ENCODE data around the gene BEST1.

BEST1 gene

DNA sequence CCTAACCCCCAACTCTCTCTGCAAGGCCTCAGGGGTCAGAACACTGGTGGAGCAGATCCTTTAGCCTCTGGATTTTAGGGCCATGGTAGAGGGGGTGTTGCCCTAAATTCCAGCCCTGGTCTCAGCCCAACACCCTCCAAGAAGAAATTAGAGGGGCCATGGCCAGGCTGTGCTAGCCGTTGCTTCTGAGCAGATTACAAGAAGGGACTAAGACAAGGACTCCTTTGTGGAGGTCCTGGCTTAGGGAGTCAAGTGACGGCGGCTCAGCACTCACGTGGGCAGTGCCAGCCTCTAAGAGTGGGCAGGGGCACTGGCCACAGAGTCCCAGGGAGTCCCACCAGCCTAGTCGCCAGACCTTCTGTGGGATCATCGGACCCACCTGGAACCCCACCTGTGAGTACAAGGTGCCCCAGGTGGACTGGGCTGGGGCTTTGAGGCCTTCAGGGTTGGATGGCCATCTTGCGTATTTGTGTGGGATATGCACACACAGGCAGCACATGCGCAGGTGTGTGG lies at the start of gene BEST1:
BEST1 (plus strand) TSS at position 317 of the 513 bp plus-strand sequence. CDS start 1,456 bp downstream, outside the sequence.
- DNase-seq, result no peak

DNA sequence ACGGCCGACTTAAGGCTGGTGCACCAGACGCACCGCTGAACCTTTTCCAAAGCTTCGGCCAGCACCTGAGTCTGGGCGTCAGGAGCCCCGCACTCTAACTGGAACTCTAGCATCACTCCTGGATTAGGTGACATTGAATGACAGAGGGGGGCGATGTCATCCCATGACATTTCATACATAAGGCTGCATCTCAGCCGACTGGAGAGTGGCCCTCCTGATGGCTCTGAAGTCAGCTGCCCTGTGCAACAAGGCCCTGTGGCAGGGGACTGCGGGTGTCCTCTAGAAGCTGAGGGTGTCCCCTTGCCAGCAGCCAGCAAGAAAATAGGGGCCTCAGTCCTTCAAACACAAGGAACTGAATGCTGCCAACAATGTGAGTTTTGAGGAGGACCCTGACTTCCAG lies 48.8 kb upstream of the BEST1 start:
- no peak for DNase-seq

DNA sequence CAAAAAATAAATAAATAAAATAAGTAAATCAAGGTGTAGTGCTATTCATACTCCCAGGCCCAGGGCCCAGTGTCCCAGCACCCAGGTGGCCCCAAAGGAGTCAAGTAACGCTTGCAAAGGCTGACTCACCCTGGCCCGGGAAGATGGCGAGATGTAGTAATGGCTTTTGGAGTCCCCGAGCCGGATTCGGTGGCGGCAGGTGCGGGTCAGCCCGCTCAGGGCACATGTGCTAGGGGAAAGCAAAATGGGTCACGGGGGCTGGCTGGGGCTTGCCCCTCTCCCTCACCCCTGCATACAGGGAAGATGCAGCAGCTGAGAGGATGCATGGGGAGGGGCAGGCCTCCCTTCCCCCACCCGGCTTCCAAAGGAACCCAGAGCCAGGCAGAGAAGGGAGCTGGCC lies 47.8 kb upstream of the BEST1 start:
- DNase-seq, result no peak

DNA sequence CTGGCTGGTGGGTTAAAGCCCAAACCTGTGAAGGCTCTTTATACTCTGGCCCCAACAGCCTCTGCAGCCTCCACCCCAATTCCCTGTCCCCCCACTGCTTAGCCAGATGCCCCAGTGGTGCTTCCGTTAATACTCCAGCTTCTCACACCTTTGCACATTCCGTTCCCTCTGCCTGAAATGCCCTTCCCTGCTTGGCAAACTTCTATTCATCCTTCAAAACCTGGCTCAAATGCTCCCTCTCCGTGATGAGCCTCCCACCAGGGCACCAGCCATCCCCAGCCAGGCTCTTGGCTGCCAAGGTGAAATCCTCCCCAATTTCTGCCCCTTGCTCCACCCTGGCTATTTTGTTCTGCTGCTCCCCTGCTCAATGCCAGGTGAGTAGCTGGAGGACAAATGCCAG lies 46.3 kb upstream of the BEST1 start:
- no peak for DNase-seq

DNA sequence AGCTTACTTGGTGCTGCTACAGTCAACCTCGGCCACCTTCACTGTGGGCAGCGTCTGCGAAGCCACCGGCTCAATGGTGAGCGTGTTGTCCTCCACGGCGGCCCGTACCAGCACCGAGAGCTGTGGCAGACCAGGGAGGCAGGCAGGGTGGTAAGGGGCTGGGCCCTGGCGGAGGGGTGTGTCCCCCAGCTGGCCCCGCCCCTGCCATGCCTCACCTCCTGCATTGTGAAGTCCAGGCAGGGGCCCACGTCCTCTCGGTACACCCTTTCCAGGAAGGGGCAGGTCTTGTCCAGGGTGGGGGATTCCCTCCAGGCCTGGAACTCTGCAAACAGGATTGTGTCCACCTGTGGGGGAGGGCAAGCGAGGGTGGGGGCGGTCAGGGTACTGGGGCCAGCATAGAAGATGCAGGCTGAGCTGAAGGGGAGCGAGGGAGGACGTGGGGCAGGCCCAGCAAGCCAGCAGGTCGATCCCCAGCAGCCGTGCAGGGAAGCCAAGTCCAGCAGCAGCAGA lies 45.6 kb upstream of the BEST1 start:
- DNase-seq, result no peak

DNA sequence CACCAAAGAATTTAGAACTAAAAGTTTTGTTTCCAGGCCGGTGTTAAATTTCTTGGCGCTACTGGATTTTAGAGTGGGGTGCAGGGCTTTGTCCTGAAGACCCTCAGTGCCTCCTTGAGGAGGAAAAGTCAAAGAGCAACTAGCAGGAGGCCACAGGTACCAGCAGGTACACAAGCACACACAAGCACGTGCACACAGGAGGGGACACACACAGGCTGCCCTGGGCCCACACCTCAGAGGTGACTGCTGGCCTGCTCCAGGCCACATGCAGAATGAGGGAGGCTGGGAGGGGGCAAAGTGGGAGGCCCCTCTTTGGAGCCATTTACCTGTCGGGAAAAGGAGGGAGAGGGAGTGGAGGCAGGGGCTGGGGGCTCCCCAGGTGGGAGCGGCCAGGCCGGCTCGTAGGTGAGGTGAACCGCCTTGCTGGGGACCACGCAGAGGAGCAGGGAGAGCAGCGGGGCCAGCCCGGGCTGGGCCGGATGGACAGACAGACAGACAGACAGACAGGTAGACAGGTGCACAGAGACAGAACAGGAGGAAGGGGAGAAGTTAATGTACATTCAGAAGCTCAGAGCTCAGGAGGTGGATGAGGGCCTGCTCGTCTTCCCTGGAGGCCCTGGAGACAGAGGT lies 45.0 kb upstream of the BEST1 start:
- no peak for DNase-seq

DNA sequence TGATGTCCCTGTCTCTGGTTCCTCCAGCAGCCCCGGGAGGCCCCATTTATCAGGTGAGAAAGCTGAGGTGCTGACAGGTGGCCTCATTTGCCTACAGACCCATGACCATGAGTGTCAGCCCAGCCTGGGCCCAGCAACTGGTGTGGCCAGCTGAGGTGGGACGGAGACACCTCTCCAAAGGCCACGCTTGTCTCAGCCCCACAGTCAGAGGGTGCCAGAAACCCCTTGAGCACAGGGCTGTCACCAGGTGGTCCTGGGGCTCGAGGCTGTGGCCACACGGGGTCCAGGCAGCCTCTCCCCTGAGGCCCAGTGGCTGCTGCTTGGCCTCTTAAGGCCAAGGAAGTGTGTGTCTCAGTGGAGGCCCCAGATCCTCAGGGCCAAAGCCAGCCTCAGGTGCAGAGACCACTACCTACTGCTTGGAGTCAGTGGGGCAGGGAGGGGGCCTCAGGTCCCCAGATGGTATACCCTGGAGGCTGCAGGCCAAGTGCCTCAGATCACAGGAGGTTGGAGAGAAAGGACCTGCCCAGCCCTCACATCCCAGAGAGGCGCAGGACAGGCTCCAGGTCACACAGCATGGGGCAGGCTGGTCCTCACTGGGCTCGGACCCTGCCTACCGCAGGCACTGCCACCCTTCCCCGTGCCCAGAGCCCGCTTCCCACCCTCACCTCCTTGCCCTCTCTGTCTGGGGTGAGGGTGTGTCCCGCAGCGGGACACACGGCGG lies 44.2 kb upstream of the BEST1 start:
- DNase-seq, result no peak

DNA sequence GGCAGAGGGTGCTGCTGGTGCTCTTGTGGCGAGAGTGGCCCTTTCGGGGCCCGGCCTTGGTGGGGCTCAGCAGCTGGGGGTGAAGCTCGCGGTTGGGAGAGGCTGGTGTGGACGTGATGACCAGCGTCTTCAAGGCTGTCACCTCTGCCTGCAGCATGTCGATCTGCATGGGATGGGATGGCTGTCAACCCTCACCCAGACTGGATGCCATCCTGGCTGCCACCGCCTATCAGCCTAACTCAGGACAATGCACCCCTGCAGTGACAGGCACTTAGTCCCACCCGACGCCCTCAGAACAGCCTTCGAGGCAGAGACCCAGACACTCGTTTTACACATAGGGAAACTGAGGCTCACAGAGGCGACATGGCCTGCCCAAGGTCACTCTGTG lies 43.6 kb upstream of the BEST1 start:
- no peak for DNase-seq

DNA sequence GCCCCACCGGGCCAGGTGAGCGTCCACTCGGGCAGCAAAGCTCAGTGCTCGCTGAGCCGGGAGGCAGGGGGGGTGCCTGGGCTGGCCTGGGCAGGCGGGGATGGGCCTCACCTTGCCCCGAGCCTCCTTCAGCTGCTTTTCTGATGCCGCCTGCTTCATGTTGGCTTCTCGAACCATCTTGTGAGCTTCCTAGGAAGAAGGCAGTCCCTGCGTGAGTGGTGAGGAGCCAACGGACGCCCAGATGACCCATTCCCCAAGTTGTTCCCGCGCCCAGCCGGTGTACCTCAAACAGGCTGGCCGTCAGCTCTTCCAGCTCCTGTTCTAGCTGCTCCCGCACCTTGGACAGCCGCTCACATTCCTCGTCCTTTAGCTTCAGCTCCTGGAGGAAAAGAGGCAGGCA lies 42.9 kb upstream of the BEST1 start:
- DNase-seq, result no peak

DNA sequence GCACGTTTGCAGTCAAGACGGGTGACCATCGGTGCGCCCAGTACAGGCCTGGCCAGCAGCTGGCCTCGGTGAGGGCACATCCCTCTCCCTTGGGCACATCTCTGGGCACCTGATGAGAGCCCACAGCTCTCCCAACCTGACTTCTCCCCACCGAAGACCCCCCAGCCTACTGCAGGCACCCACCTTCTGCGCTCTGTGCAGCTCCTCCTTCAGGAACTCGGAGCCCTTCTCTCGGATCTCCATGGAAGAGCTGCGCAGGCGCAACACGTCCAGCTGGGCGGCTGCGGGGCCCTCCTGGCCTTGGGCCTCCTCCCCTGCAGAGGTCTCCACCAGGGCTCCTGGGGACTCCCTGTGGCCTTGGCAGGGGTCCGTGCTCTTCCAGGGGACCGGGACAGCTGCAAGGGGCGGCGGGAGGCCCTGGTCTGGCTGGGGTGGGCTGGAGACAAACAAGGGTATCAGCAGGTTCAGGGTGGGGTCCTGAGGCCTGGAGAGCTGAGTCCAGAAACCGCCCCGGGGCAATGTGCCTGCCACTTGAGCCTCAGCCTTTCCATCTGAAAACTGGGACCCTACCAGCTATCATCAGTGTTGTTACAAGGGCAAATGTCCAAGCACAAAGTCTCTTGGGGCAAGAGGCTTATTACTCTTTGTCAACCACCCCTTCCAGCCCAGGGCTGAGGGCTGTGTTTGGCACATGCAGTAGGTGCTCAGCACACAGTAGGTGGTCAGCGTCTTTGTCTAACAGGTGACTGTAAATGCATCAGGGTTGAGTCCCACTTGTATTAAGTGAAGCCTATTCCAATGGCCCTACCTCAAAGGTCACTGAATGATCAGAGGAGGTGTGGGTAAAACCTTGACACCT lies 42.1 kb upstream of the BEST1 start:
- DNase-seq, result no peak

DNA sequence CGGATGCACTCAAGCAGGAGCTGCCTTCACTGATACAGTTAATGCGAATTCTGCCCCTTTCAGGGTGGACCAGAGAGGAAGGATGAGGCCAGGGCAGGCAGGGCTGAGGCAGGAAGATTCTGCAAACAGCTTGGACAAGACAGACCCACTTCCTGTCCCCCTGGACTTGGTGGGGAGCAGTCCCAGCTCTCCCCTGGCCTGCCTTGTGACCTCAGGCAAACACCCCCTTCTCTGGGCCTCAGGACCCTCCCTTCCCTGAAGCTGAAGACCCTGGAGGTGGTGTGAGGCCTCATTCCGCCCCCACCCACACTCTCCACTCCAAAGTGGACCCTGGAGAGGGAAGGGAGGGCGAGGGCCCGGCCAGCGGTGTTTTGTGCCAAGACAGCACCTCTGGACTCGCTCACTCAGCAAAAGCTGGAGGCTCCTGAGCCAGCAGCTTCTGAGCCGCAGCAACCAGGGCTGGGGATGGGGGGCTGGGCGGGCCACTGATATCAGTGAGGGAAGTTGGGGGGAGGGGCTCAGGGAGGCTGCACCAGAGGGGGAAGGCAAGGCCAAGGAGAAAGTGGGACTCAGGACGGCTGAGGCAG lies 41.3 kb upstream of the BEST1 start:
- no peak for DNase-seq

DNA sequence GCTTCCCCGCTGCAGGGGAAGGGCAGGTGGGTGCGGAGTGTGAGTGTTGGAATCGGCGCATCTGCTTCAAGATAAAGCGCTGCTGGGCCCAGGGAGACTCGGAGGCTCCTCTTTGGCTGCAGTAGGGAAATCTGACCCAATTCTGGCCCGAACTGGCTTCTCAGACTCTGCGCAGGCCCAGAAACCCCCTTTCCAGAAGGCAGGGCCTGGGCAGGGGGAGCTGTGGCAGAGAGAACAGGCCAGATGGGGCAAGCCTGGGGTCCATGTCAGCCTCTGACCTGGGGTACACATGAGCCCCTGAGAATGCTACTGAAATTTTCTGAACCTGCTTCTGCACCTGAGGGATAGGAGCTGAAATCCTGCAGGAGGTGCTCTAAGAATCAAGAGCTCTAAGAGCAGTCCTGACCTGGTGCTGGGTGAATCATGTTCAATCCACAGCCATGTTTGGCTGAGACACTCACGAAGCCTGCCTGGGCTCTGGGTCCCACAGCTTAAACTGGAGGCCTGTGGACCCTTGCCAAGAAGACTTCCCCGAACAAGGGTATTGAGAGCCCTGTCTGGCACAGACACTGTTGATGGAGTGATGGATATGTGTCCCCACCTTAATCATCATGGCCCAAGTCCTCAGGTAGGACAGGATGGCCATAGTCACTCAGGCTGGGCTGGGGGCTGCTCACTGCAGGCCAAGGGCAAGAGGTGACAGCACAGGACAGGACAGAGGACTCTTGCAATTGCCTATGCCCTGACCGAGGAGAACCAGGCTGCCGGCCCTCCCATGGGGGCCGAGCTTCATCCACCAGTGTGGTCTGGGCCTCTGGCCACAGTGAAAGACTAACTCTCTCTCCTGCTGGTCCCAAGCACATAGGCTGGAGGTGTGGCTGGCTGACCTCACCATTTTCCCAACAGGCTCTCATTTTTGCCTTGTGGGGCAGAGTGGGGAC lies 39.7 kb upstream of the BEST1 start:
- DNase-seq, result no peak

DNA sequence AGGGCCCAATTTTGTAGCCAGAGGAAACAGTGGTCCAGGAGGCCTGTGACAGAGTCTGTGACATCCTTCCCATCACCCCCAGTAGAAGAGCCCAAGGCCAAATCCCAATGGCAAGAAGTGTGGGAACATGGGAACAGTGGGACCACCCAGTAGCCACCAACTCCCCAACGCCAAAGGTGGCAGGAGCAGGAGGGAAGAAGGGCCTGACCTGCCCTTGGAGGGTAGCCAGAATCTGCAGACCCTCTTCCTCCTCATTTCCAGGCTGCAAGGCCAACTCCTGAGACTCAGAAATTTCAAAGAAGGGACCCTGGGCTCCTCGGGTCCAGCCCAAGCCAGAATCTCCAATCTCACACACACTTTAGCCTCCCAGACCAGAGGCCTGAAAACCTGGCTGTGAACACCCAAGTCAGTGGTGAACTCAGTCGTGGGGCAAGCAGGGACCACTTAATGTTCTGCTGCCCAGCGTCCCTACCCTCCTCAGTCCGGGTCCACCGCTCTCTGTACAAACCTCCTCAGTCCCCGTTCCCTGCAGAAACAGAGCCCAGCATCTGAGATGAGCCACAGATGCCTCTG lies 38.9 kb upstream of the BEST1 start:
- DNase-seq, result no peak

DNA sequence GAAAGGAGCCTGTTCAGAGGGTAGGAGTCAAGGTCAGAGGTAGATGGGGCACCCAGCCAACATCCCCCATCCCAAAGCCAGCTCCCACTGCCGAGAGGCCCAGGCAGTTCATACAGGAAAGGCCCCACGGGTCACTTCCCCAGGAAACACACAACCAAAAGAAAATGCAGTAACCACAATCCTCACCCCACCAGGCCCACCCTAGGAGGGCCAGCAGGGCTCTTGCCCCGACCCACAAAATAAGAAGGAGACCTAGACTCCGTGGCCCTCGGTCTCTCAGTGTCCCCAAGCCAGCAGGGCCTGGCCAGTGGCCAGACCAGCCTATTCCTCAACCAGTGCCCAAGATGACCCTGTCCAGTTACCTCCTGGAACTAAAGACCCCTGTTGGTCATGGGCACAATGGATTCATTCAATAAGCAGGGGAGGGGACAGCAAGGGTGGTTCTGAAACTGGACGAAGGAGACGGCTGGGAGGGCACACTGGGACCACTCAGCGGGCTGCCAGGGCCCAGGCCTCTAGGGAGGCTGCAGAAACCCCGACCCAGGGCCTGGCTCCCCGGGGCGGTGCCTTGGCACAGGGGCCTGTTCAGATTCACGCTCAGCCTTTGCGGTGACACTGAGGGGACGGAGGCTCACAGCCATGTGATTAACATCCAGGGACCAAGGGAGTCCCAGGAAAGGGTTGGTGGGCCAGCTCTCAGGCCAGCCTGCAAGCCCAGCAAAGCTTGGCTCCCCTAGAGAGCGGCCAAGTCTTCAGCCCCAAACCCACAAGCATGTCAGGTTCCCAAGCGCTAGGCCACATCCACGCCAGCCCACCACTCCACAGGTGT lies 38.2 kb upstream of the BEST1 start:
- DNase-seq, result no peak

DNA sequence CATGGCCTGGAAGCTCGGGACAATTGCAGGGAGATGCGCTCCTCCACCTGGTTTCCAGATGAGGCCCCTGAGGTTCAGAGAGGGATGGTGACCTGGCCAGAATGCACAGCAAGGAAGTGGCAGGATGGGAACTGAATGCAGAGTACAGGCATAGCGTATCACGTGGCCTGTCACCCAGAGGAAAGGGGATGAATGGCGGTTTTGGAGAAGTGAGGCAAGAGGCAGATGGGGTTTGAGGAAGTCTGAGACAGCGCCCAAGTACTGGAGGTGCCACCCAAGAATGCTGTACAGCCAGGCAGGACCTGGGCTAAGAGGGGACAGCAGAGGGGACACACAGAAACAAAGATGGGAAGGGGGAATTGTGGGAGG lies 37.6 kb upstream of the BEST1 start:
- no peak for DNase-seq

DNA sequence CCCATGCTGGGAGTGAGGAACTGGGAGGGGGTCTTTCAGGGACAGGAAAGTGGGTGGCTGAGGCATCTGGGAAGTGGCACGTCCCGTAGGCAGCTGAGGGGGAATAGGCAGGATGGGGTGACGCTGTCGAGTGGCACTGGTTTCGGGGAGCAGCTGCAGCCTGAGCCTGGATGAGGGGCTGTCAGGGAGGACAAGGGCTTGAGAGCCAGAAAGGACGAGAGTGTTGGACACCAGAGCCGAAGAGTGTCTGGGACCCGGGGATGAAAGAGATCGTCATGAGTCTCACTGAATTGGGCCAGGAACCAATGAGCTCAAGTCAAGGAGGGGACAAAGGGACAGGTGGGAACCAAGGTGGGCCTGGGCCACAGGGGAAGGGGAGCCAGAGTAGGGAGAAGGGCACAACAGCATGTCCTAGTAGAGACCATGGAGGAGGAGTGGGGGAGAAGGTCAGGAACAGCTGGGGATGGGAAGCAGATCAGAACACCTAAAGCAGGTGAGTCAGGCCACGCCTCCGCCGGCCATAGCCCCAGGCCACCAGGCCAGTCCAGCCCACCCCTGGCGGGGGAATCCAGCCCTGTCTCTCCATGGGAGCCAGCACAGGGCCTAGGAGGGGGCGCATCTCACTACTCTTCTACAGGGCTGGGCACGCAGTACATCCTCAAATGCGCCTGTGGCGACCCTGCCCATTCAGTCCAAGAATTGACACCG lies 37.0 kb upstream of the BEST1 start:
- DNase-seq, result no peak

DNA sequence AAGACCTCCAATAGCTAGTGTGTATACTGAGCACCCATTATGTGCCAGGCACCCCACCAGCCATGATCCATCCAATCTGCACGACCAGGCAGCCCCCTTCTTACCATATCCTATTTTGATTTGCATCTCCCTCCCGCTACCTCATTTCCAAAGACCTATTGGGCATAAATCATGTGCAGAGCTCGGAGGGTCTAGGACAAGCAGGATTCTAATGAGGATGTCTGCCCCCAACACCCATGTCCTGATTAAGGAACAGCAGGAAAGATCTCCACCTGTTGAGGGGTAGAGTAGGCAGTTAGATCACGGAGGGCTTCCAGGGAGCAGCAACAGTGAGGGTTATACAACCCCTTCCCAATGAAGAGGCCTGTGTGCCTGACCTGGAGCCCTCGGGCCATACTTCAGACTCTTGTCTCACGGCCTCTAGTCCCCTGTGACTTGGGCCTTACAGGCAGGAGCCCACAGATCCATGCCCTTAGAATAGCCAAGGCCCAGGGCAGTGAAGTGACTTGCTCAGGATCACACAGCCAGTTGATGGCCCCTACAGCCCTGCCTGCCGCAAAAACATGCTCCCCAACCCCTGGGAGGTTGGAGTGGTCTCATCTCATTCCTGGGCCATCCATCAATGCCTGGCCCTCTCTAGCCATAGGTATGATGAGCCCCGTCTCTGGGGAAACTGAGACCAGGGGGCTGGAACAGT lies 36.3 kb upstream of the BEST1 start:
- no peak for DNase-seq

DNA sequence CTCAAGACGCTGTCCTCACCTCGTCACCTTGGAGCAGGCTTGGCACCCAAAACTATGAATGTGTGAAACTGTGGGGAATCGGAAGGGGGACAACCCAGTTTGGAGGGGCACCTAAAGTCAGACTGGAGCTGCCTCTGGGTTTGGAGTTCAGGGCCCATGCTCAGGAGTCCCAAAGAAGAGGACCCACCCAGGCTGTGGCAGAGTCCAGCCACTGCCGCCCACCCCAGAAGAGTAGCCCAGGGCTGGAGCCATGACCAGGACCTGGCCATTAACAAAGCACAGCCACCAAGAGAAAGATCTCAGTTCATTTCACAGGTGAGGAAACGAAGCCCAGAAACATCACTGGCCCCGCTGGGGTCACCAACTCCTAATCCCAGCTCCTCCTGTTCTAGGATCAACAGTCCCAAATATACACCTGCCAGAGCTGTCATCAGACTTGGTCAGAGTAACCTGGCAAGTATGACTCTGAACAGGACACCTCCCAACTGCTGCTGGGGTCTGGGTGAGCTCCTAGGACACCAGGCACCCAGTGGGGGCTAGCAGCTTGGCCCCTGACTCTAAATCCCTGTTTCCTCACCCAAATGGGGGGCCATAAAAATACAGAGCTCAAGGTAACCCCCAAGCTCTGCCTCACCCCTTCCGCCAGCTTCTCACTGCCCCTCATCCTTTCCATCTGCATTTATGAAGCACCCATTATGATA lies 35.5 kb upstream of the BEST1 start:
- DNase-seq, result no peak

Data from NCI-H2107 (cell line).